GM19099 (cell line): Measurements from ENCODE around the gene CPHXL2.

Experiments used
- POLR2A ChIP-seq: IDR thresholded peaks from 3 replicates; pipeline ENCODE4 v1.6.1; 2011; ENCODE audit warnings: low read depth; ENCODE audit not compliant: insufficient read length; ENCODE audit errors: extremely low read depth

Gene CPHXL2

GRCh38 chr16:75653922-75654321 is 22.9 kb downstream of the CPHXL2 start:
- no peak for TF ChIP-seq POLR2A

GRCh38 chr16:75648265-75649076 is 28.3 kb downstream of the CPHXL2 start:
- peak; percentile 58 for TF ChIP-seq POLR2A

DNA sequence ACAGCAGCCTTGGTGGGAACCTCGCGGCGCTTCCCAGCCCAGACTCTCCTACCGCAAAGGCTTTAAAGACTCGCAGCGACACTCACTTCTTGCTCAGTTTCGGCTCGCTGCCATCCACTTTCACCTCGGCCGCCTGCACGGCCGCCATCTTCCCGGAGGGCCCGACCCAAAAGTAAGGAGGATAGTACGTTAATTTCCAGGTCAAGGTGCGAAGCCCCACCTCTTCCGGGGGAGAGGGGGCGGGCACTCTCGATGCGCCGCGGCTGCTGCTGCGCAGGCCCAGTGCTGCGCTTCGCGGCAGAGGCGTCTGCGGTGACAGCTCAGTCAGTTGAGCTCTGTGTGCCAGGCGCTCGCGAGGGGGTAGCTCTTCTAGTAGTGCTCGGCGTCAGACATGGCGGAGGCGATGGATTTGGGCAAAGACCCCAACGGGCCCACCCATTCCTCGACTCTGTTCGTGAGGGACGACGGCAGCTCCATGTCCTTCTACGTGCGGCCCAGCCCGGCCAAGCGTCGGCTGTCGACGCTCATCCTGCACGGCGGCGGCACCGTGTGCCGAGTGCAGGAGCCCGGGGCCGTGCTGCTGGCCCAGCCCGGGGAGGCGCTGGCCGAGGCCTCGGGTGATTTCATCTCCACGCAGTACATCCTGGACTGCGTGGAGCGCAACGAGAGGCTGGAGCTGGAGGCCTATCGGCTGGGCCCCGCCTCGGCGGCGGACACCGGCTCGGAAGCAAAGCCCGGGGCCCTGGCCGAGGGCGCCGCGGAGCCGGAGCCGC is 29.1 kb downstream of the CPHXL2 start, which contains the start of the genes KARS1 and TERF2IP:
Gene KARS1 (minus strand): TSS at position 174 of the 773 bp plus-strand sequence. CDS start 26 bp downstream, at position 148.
Gene TERF2IP (plus strand): TSS at position 282 of the 773 bp plus-strand sequence. CDS start 110 bp downstream, at position 392.
- TF ChIP-seq POLR2A: peak; percentile 97

- no peak for TF ChIP-seq POLR2A
Observed at GRCh38 chr16:75647112-75647491, 29.7 kb downstream of the CPHXL2 start.

- no peak for TF ChIP-seq POLR2A
Observed at GRCh38 chr16:75644240-75645012, 32.4 kb downstream of the CPHXL2 start.

DNA sequence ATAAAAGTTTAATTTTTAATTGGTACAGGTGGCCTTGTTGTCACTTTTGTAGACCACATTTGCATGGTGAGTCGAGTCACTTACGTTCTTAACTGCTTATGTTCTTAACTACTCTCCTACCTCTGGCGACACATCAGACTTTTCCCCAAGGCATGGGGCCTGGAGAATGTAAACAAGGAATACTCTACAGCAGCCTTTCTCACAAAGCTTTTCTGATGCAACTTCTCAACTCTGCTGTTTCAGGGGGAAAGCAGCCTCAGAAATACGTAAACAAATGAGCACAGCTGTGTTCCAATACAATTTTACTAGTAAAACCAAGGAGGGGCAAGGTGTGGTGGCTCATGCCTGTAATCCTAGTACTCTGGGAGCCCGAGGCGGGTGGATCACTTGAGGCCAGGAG is 36.2 kb downstream of the CPHXL2 start:
- TF ChIP-seq POLR2A: no peak

DNA sequence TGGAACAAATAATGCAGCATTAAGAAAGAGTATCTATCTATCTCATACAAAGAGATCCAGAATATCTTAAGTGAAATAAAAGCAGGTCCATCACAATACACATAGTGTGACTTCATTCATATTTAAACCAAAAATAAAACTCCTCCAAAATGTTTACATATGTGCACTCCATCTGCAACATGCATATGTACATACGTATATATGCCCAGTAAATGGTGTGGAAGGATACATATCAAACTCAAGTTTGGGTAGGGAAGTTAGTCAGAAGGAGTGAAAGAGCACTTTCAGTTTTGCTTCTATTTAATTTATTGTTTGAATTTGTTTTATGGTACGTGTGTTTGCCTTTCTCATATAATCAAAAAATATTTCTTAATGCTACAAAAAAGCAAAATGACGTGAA is 41.8 kb downstream of the CPHXL2 start:
- no peak for TF ChIP-seq POLR2A

GRCh38 chr16:75632857-75633256 is 44.0 kb downstream of the CPHXL2 start:
- TF ChIP-seq POLR2A: no peak

DNA sequence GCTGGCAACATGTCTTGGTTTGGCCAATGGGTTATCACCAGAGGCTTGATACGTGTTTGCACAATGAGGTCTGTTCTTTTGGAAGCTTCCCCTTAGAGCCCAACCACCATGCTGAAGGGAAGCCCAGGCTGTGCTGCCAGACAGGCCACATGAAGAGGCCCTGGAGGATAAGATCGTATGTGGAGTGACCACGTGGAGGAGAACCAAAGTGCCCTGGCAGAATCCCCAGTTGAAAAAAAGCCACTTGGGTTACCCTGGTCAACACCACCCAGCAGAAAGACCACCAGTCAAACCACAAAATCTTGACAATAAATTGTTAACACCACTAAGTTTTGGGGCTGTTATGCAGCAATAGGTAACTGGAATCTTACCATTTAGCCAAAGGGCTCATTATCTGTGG is 46.8 kb downstream of the CPHXL2 start:
- no peak for TF ChIP-seq POLR2A

- TF ChIP-seq POLR2A: no peak
Observed at GRCh38 chr16:75629132-75629531, 47.7 kb downstream of the CPHXL2 start.

GRCh38 chr16:75628351-75628750 is 48.5 kb downstream of the CPHXL2 start:
- TF ChIP-seq POLR2A: no peak

DNA sequence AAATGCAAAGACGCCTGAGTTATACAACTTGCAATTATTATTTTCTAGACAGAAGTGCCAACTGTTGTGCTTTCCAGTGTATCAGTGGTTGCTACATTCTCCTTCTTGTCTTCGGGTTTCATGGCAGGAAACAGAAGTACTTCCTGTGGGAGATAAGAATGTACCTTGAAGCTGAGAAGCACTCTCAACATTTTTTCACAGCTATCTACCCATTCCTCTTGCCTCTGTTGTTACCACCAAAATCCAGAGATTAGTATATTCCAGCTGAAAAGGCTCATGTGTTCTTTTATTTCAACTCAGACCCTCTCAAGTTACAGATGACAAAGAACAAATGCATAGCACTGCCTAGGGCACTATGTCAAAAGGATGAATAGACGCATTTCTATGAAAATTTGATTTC is 49.0 kb downstream of the CPHXL2 start:
- no peak for TF ChIP-seq POLR2A

DNA sequence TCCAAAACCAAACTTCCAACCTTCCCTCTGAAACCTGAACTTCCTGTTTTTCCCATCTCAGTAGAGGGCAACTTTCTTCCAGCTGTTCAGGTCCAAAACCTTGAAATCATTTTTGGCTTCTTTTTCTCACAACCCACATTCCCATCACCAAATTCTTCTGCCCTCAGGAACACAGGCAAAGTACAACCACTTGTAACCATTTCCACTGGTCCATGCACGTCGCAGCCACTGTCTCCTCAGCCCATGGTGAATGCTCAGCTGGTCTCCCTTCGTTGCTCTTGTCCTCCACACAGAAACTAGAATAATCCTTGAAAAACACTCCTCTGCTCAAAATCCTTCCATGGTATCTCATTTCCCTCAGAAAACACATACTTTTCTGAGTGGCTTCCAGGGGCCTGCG is 50.0 kb downstream of the CPHXL2 start:
- no peak for TF ChIP-seq POLR2A

DNA sequence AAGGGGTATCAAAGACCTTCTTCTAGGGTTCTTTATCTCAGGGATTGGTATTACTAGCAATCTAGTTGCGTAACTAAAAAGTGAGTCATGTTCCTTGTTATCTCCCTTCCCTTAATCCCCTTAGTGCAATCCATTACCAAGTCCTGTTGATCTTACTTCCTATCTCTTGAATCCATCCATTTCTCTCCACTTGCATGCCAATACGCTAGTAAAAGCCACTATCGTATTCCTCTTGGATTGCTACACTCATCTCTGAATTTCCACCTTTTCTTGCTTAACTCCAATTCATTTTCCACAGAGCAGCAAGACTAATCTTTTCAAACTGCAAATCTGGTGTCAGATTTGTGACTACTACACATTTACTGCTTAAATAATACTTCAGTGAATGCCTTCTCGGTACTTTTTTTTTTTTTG is 51.9 kb downstream of the CPHXL2 start:
- TF ChIP-seq POLR2A: no peak
